Hematopoietic multipotent progenitor cell treated with erythropoietin and hydrocortisone succinate and interleukin-3 and kit ligand, for 6 days (in vitro differentiated cells): ENCODE measurements around the gene FTSJ3.
A peak's percentile ranks its signal among the peaks of the same experiment; 100 is the strongest.

Experiments
- DNase-seq: peaks from one replicate; pipeline ENCODE4 v3.0.0-alpha.2; 2015

FTSJ3 gene

DNA sequence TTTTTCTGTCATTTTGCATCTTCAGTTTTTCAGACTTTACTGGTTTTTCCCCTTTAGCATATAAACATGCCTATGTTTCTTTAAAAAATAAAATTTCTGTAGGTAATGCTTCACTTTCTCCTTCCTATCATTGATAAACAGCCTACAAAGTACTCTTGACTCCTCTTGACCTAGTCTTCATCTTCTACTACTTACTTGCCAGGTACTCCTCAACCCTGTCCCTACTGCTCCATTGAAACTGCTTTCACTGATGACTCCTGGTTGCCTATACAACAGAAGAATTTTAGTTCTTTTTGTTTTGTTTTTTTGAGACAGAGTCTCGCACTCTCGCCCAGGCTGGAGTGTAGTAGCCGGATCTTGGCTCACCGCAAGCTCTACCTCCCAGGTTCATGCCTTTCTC is 46.5 kb downstream of the FTSJ3 start:
- no peak for DNase-seq

DNA sequence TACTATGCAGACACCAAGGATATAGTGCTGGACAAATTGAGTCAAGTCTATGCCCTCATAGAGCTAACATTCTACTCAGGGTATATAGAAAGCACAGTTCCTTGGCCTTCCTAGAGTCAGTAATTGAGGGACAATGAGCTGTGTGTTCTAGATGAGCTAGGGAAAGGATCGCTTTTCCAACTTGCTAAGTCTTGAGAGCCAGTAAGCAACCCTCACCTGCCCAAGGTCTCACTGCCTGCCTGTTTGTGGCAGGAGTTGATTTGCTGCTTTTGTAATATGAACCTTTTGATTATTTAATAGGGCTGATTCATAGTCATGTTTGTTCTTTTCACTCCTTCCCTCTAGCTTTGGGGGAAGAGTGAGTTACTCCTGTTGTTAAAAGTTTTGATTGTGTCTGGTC is 47.0 kb downstream of the FTSJ3 start:
- DNase-seq = no peak

DNA sequence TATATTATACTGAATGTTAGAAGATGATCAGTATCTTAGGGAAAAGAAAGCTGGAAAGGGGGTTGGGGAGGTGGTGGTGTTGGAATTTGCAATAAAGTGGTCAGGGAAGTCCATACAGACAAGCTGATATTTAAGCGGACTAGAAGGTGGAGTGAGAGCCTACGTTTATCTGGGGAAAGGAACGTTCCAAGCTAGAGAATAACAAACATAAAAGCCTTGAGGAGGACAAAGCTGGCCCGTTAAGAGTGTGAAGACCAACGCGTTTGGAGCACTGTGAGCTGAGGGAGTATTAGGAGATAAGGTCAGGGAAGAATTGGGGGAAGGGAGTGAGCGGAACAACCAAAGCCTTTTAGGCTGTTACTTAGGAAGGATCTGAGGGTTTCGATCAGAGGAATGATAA is 52.0 kb downstream of the FTSJ3 start:
- peak; percentile 44 for DNase-seq

DNA sequence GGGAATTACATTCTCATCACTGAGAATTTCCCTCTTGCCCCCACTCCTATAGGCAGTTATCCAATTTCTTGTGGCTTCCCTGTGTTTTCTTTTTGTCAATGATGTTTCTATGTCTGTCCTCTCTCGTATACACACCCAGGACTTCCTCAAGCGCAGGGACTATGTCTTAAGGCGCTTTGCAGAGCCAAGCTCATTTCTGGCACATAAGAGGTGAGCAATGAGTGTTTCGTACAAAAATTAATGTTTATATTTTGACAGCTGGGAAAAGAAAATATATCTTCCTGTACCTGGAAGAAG is 52.5 kb downstream of the FTSJ3 start:
- DNase-seq = peak; percentile 60

DNA sequence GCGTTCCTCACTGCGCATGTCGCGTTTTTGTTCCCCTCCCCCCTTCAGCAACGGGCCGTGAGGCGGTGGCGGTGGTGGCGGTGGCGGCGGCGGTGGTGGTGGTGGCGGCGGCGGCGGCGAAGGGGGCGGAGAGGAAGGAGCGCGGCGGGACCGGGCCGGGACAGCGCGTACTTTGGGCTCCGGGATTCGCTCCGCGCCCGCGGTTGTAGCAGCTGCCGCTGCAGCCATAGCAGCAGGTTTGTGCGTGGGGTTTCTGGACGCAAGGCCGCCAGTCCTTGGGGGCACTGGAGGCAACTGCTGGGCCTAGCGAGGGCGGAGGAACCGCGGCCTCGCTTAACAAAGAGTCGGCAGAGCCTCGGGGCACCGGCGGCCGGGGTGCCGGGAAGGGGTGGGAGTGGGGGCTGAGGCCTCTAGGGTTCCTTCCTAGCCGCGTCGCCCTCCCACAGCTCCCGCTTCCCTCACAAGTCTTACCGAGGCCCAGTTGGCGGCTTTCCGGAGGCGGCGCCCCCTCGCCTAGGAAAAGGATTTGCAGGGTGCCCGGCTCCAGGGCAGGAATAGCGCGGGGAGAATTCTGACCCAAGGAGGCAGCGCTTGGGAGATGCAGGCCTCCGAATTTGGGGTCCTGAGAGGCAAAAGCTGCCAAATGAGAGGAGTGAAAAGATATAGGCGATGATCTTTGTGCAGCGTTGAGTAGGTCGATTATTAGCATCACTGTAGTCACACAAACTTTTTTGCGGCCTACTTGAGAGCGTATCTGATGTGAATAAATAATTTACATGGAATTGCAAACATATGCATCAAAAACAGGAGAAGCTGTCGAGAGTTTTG is 53.1 kb downstream of the FTSJ3 start, which contains the start of gene DDX42:
DDX42 (plus strand) TSS at position 30 of the 828 bp plus-strand sequence. CDS start 12,880 bp downstream, outside the sequence.
- DNase-seq = no peak

DNA sequence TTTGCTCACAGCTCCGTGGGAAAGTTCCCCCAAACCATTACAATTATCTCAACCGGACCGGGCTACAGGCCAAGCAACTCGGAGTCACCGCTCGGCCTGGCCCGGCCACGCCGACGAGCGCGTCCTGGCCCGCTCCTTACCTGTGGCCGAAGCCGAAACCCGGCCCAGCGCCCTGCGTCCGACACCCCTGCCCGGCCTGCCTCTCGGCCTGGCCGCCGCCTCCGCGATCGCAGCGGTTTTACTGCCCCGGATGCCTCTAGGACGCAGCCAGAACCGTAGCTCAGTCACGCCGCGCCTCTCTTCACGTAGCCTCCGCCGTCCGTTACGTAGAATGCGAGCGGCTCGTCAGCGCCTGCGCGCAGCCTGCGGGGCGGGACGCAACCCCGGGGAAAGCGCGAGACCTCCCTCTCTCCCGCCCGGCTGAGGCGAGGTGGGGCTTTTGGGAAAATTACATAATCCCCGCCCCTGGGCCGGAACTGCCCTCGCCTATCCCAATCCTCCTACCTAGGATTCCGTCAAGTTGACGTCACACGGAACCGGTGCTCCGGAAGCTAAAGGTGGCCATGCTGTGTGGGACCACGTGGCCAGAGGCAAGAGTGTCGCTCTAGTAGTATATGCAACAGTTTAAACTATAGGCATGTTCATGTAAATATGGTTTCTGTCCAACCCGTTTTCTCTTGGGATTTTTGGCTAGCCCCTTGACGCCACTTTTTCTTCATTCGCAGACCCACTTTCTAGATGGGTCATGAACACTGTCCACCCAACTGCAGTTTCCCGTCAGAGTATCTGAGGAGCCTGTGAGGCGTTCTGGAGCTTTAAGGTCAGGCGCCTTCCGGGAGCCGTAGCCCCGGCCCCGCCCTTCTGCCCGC is 54.0 kb downstream of the FTSJ3 start, which contains the start of gene CCDC47:
CCDC47 (minus strand) TSS at position 326 of the 869 bp plus-strand sequence. CDS start 7,422 bp downstream, outside the sequence.
- peak; percentile 100 for DNase-seq

DNA sequence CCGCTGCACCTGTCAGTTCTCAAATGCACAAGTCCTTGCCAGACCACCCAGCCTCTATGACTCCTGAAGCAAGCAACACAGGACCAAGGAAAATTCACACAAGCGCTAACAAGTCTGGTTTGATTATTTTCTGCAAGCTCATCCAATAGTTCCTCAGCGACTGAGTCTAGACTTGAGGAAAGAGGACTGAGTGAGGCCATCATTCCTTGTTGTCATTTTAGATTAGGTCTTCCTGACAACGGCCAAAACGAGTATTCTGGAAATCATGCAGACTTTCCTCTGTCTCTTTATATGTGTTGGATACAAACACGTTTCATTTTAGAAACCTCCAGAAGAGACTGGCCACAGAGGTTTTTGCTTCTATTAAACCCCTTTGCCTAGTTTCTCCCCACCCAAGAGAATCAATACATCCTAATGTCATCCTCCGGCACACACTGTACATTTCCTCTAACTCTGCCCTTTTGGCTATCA is 54.6 kb downstream of the FTSJ3 start:
- DNase-seq = peak; percentile 64
